IMR-90 (cell line): ENCODE data around the gene PDE8B. TPM values are rescaled to one million over a fixed set of nuclear protein-coding genes. Genes with fewer than 3 reads are reported as not detected.

Experiments used
- ATAC-seq: fragments of 200-7000 bp; cut with Tn5 transposase; 2 replicates; pipeline ENCODE4 v1.9.1; 2020; ENCODE audit warnings: low read depth, mild to moderate bottlenecking, moderate library complexity
- BruUV-seq: library from RNA; stranded (reverse); fragments of 400-500 nt; replicated peaks from 2 replicates; lab custom pipeline; 2021; lab: Mats Ljungman, UMichigan
- CTCF ChIA-PET: fragments of 300-600 bp; formaldehyde crosslinking; extraction: SDS; loops from one replicate; lab custom pipeline; 2021; ENCODE audit warnings: antibody characterized with exemption; lab: Yijun Ruan, JAX
- POLR2A ChIA-PET: fragments of 300-600 bp; sonication (Branson Sonifier 250); formaldehyde crosslinking; loops from one replicate; lab custom pipeline; 2022; ENCODE audit warnings: antibody characterized with exemption; ENCODE audit not compliant: unreplicated experiment; lab: Charles Lee
- DNase-seq: peaks from one replicate; pipeline ENCODE4 v3.0.0; 2013
- H2AFZ ChIP-seq: replicated peaks from 2 replicates; pipeline ENCODE3; 2013; ENCODE audit warnings: low read length, mild to moderate bottlenecking; ENCODE audit not compliant: poor library complexity
- H2AK5ac ChIP-seq: 2 replicates; pipeline ENCODE4 v1.6.1; 2013; ENCODE audit warnings: low read depth, low read length, inconsistent platforms
- H2AK9ac ChIP-seq: replicated peaks from 2 replicates; pipeline ENCODE3; 2013; ENCODE audit warnings: mild to moderate bottlenecking, low read depth, low read length, moderate library complexity; ENCODE audit not compliant: poor library complexity
- H2BK120ac ChIP-seq: 2 replicates; pipeline ENCODE4 v1.6.1; 2013; ENCODE audit warnings: low read depth, low read length, inconsistent platforms
- H2BK15ac ChIP-seq: 3 replicates; pipeline ENCODE4 v1.6.1; 2013; ENCODE audit warnings: low read depth, low read length, inconsistent platforms
- H2BK20ac ChIP-seq: 2 replicates; pipeline ENCODE4 v1.6.1; 2013; ENCODE audit warnings: low read depth, mild to moderate bottlenecking, inconsistent platforms, low read length, moderate library complexity
- H2BK5ac ChIP-seq: 2 replicates; pipeline ENCODE4 v1.6.1; 2013; ENCODE audit warnings: mild to moderate bottlenecking, low read depth, low read length, inconsistent platforms; ENCODE audit not compliant: poor library complexity, severe bottlenecking
- H3K14ac ChIP-seq: replicated peaks from 2 replicates; pipeline ENCODE4 v1.6.1; 2013; ENCODE audit warnings: low read depth, low read length, inconsistent platforms
- H3K18ac ChIP-seq: 2 replicates; pipeline ENCODE4 v1.6.1; 2013; ENCODE audit warnings: low read depth, low read length, control low read depth
- H3K23ac ChIP-seq: 2 replicates; pipeline ENCODE4 v1.6.1; 2013; ENCODE audit warnings: low read depth, low read length, inconsistent platforms
- H3K27ac ChIP-seq: 2 replicates; pipeline ENCODE4 v1.5.1; 2013; ENCODE audit warnings: mild to moderate bottlenecking, control low read depth, low read length; ENCODE audit not compliant: insufficient read depth
- H3K27me3 ChIP-seq: 2 replicates; pipeline ENCODE4 v1.6.1; 2013; ENCODE audit warnings: low read length; ENCODE audit not compliant: control insufficient read depth, insufficient read depth
- H3K36me3 ChIP-seq: 2 replicates; pipeline ENCODE4 v1.6.1; 2013; ENCODE audit warnings: low read length, mixed read lengths; ENCODE audit not compliant: control insufficient read depth, insufficient read depth
- H3K4ac ChIP-seq: 2 replicates; pipeline ENCODE4 v1.6.1; 2013; ENCODE audit warnings: low read depth, low read length, inconsistent platforms
- H3K4me1 ChIP-seq: 2 replicates; pipeline ENCODE4 v1.6.1; 2013; ENCODE audit warnings: low read length, mixed read lengths; ENCODE audit not compliant: control insufficient read depth, insufficient read depth
- H3K4me2 ChIP-seq: 2 replicates; pipeline ENCODE4 v1.6.1; 2013; ENCODE audit warnings: low read depth, mild to moderate bottlenecking, control low read depth, low read length, moderate library complexity
- H3K4me3 ChIP-seq: 2 replicates; pipeline ENCODE4 v1.5.1; 2013; ENCODE audit warnings: low read depth, mild to moderate bottlenecking, control low read depth, low read length, moderate library complexity; ENCODE audit not compliant: insufficient read depth
- H3K56ac ChIP-seq: 2 replicates; pipeline ENCODE4 v1.6.1; 2013; ENCODE audit warnings: low read length, inconsistent platforms; ENCODE audit not compliant: insufficient read depth; ENCODE audit errors: extremely low read depth
- H3K79me1 ChIP-seq, 2 experiments: 2 replicates each; pipeline ENCODE4 v1.6.1; 2013; ENCODE audit warnings: low read length in 2 of 2, inconsistent platforms in 1 of 2, low read depth in 1 of 2
- H3K9ac ChIP-seq: 2 replicates; pipeline ENCODE4 v1.6.1; 2013; ENCODE audit warnings: low read depth, low read length, control low read depth
- H3K9me1 ChIP-seq: 2 replicates; pipeline ENCODE4 v1.6.1; 2013; ENCODE audit warnings: low read length, inconsistent platforms; ENCODE audit not compliant: insufficient read depth
- H3K9me3 ChIP-seq: 2 replicates; pipeline ENCODE4 v1.6.1; 2013; ENCODE audit warnings: low read length; ENCODE audit not compliant: control insufficient read depth, insufficient read depth
- H4K20me1 ChIP-seq: 2 replicates; pipeline ENCODE4 v1.6.1; 2013; ENCODE audit warnings: low read length, inconsistent platforms; ENCODE audit not compliant: insufficient read depth
- H4K5ac ChIP-seq: 2 replicates; pipeline ENCODE4 v1.6.1; 2013; ENCODE audit warnings: mild to moderate bottlenecking, low read depth, low read length, control low read depth
- H4K8ac ChIP-seq, 2 experiments: 2 replicates each; pipeline ENCODE4 v1.6.1; 2013; ENCODE audit warnings: low read depth in 2 of 2, low read length in 2 of 2, control low read depth in 1 of 2, inconsistent platforms in 1 of 2
- H4K91ac ChIP-seq: 2 replicates; pipeline ENCODE4 v1.6.1; 2013; ENCODE audit warnings: low read depth, low read length, inconsistent platforms; ENCODE audit not compliant: insufficient read depth
- BHLHE40 ChIP-seq: fragments of 150-350 bp; IDR thresholded peaks from 2 replicates; pipeline ENCODE4 v1.6.1; 2016; ENCODE audit warnings: mild to moderate bottlenecking, low read depth, low read length
- CEBPB ChIP-seq: IDR thresholded peaks from 2 replicates; pipeline ENCODE4 v1.6.1; 2012; ENCODE audit warnings: low read depth, low read length, improper control_type of control experiment
- FOS ChIP-seq: fragments of 150-350 bp; IDR thresholded peaks from 2 replicates; pipeline ENCODE4 v1.6.1; 2016; ENCODE audit warnings: low read depth, low read length
- MXI1 ChIP-seq: IDR thresholded peaks from 2 replicates; pipeline ENCODE4 v1.6.1; 2012; ENCODE audit warnings: low read depth, mild to moderate bottlenecking, low read length, moderate library complexity, borderline replicate concordance
- NFE2L2 ChIP-seq: fragments of 150-350 bp; IDR thresholded peaks from 2 replicates; pipeline ENCODE4 v1.6.1; 2016; ENCODE audit warnings: low read depth, mild to moderate bottlenecking, low read length
- POLR2A ChIP-seq: IDR thresholded peaks from 2 replicates; pipeline ENCODE4 v1.6.1; 2012; ENCODE audit warnings: mild to moderate bottlenecking, low read depth, low read length
- RAD21 ChIP-seq: IDR thresholded peaks from 2 replicates; pipeline ENCODE4 v1.6.1; 2012; ENCODE audit warnings: low read length, improper control_type of control experiment
- RCOR1 ChIP-seq: IDR thresholded peaks from 2 replicates; pipeline ENCODE4 v1.6.1; 2012; ENCODE audit warnings: mild to moderate bottlenecking, low read length, improper control_type of control experiment; ENCODE audit not compliant: insufficient replicate concordance
- dilution Hi-C: fragments of 300-500 bp; cut with HindIII; formaldehyde crosslinking; loops from one replicate; pipeline ENCODE4 v1.14.3; 2018; ENCODE audit warnings: low sequenced_read_pairs; ENCODE audit not compliant: unreplicated experiment
- in situ Hi-C: fragments of 300-500 bp; cut with MboI; formaldehyde crosslinking; loops from 3 replicates; pipeline ENCODE4 v1.14.3; 2019; ENCODE audit warnings: low sequenced_read_pairs, inconsistent platforms, mixed read lengths
- intact Hi-C: fragments of 100-400 bp; cut with micrococcal nuclease; formaldehyde crosslinking; loops from 2 replicates; pipeline ENCODE4 v1.10.0; 2022
- polyA plus RNA-seq, 3 experiments: library from polyadenylated mRNA; depleted of rRNA; stranded (reverse); fragments of >200 nt; gene quantifications; 2 replicates each; pipeline ENCODE4 v1.2.3, GENCODE V29; 2012; ENCODE audit warnings: low replicate concordance in 1 of 3
- total RNA-seq: library from RNA; depleted of rRNA; stranded (reverse); fragments of >200 nt; gene quantifications from 2 replicates; pipeline ENCODE4 v1.2.3, GENCODE V29; 2012
- TF ChIP-seq, protein P1 (sequence below): fragments of 150-350 bp; IDR thresholded peaks from 2 replicates; pipeline ENCODE4 v1.6.1; 2016; ENCODE audit warnings: low read depth, mild to moderate bottlenecking, low read length, moderate library complexity, borderline replicate concordance
- TF ChIP-seq, protein P2 (sequence below): conservative IDR thresholded peaks from 2 replicates; pipeline ENCODE4 v1.5.1; 2012; ENCODE audit warnings: mild to moderate bottlenecking, low read depth, low read length, improper control_type of control experiment

Gene PDE8B
- total and polyA plus RNA-seq, 2 of the 4 experiments (the other 2 are of a cell fraction), result under 0.01 to 0.03 TPM

DNA sequence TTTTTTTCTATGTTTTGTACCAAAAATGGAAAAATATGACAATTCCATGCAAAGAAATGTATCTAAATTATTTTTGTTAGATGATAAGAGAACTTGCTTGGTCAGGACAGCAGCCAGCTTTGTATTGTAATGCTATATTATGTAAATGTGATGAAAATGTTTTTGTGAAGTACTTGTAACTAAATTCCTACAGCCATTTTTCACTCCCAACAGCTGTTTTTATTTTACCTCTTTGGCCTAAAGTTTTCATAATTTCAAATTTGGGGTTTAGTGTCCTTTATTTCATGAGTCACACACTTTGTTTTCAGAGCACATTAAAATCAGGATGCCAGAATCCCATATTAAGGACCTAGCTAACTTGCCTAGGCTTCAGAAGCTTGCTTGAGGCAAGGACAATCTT is 217.5 kb downstream of the PDE8B start:
- POLR2A ChIA-PET, result no interaction called here
- H3K4me3 ChIP-seq, result no peak overlapping the region
- peaks cover 0 to 7% of the 10 kb centered on the region in 2 experiments; a peak in 1 of 4 replicates for H3K79me1 ChIP-seq
- no peaks in the 10 kb centered on the region for H3K27me3 ChIP-seq
- no peak overlapping the region for H3K4ac ChIP-seq
- H2BK5ac ChIP-seq, result no peak overlapping the region
- peak overlapping the region; percentile 39; the same call in 1 of the 2 replicates for H3K9ac ChIP-seq
- intact Hi-C loops, result loop anchor here (5.0 kb wide), 1 partner anchor 64 kb away; the partner anchor contains the start of gene WDR41
- peak overlapping the region; percentile 59 for H3K4me2 ChIP-seq
- H3K14ac ChIP-seq, result no peak overlapping the region
- no peak overlapping the region for H3K23ac ChIP-seq
- H3K9me3 ChIP-seq, result no peaks in the 10 kb centered on the region
- peaks cover 20% of the 10 kb centered on the region for H3K9me1 ChIP-seq
- no peak overlapping the region for H3K18ac ChIP-seq
- no peak overlapping the region for H4K5ac ChIP-seq
- ATAC-seq (no peak), DNase-seq (no peak)
- TF ChIP-seq RCOR1 (no peak), FOS (no peak), CEBPB (no peak), MXI1 (no peak), RAD21 (no peak), POLR2A (no peak), BHLHE40 (no peak), NFE2L2 (no peak)
- TF ChIP-seq, protein P1, sequence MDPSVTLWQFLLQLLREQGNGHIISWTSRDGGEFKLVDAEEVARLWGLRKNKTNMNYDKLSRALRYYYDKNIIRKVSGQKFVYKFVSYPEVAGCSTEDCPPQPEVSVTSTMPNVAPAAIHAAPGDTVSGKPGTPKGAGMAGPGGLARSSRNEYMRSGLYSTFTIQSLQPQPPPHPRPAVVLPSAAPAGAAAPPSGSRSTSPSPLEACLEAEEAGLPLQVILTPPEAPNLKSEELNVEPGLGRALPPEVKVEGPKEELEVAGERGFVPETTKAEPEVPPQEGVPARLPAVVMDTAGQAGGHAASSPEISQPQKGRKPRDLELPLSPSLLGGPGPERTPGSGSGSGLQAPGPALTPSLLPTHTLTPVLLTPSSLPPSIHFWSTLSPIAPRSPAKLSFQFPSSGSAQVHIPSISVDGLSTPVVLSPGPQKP, result no peak
- TF ChIP-seq, protein P2, sequence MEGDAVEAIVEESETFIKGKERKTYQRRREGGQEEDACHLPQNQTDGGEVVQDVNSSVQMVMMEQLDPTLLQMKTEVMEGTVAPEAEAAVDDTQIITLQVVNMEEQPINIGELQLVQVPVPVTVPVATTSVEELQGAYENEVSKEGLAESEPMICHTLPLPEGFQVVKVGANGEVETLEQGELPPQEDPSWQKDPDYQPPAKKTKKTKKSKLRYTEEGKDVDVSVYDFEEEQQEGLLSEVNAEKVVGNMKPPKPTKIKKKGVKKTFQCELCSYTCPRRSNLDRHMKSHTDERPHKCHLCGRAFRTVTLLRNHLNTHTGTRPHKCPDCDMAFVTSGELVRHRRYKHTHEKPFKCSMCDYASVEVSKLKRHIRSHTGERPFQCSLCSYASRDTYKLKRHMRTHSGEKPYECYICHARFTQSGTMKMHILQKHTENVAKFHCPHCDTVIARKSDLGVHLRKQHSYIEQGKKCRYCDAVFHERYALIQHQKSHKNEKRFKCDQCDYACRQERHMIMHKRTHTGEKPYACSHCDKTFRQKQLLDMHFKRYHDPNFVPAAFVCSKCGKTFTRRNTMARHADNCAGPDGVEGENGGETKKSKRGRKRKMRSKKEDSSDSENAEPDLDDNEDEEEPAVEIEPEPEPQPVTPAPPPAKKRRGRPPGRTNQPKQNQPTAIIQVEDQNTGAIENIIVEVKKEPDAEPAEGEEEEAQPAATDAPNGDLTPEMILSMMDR, result no peak
- H2BK15ac ChIP-seq, result no peak overlapping the region
- in situ Hi-C loops, result no loop called here
- no peak overlapping the region for H2AK9ac ChIP-seq
- no peak overlapping the region for H2AFZ ChIP-seq
- 0 out of 2 replicates have a peak overlapping the region, but pooled peaks have one; percentile 12 for H2BK20ac ChIP-seq
- no peak overlapping the region for H4K91ac ChIP-seq
- no TSS peak for BruUV-seq
- H4K20me1 ChIP-seq, result no peaks in the 10 kb centered on the region
- H2BK120ac ChIP-seq, result no peak overlapping the region
- H3K36me3 ChIP-seq, result peaks cover 3% of the 10 kb centered on the region
- no peak overlapping the region for H4K8ac ChIP-seq
- no peak overlapping the region for H3K27ac ChIP-seq
- H2AK5ac ChIP-seq, result no peak overlapping the region
- CTCF ChIA-PET, result interaction anchor here (1.1 kb wide), 1 partner anchor 20 kb away, joined by 3 read pairs; no protein-coding TSS in a partner anchor
- dilution Hi-C loops, result no loop called here
- H3K4me1 ChIP-seq, result peaks cover 22% of the 10 kb centered on the region
- H3K56ac ChIP-seq, result no peak overlapping the region
